ENCODE data around the gene KATNB1. TPM values are rescaled to one million over a fixed set of nuclear protein-coding genes. Genes with fewer than 3 reads are reported as not detected.

KATNB1 gene
- total and polyA plus RNA-seq, 2 of the 8 experiments (the other 6 are each of a cell fraction or from before 2014, with no cell fraction given), result 50.2 to 60.4 TPM

- TF ChIP-seq, protein P1, sequence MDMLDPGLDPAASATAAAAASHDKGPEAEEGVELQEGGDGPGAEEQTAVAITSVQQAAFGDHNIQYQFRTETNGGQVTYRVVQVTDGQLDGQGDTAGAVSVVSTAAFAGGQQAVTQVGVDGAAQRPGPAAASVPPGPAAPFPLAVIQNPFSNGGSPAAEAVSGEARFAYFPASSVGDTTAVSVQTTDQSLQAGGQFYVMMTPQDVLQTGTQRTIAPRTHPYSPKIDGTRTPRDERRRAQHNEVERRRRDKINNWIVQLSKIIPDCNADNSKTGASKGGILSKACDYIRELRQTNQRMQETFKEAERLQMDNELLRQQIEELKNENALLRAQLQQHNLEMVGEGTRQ (IDR thresholded peaks at IDR 0.05; ENCODE audit: low read length), result no peak
- TF ChIP-seq CREB1 (IDR thresholded peaks at IDR 0.05), result no peak
- no peak for TF ChIP-seq SIX5 (IDR thresholded peaks at IDR 0.05; ENCODE audit: low read depth, low read length)
- TF ChIP-seq, protein P2, sequence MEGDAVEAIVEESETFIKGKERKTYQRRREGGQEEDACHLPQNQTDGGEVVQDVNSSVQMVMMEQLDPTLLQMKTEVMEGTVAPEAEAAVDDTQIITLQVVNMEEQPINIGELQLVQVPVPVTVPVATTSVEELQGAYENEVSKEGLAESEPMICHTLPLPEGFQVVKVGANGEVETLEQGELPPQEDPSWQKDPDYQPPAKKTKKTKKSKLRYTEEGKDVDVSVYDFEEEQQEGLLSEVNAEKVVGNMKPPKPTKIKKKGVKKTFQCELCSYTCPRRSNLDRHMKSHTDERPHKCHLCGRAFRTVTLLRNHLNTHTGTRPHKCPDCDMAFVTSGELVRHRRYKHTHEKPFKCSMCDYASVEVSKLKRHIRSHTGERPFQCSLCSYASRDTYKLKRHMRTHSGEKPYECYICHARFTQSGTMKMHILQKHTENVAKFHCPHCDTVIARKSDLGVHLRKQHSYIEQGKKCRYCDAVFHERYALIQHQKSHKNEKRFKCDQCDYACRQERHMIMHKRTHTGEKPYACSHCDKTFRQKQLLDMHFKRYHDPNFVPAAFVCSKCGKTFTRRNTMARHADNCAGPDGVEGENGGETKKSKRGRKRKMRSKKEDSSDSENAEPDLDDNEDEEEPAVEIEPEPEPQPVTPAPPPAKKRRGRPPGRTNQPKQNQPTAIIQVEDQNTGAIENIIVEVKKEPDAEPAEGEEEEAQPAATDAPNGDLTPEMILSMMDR (IDR thresholded peaks at IDR 0.05; ENCODE audit: control extremely low read depth in 1 of 3, insufficient read depth in 1 of 3, low read depth in 1 of 3, low read length in 3 of 3), result no peak
- TF ChIP-seq JUND (IDR thresholded peaks at IDR 0.05; ENCODE audit: low read length), result no peak
- no peak for TF ChIP-seq EGR1 (IDR thresholded peaks at IDR 0.05; ENCODE audit: borderline replicate concordance, low read depth, low read length)
- no peak for TF ChIP-seq CBX5 (IDR thresholded peaks at IDR 0.05; ENCODE audit: low read depth, low read length)
- no peak for TF ChIP-seq JUN (IDR thresholded peaks at IDR 0.05; ENCODE audit: low read depth, low read length)
Measured at GRCh38 chr16:57756424-57757325, 21.1 kb downstream of the KATNB1 start (continued).

Data from H1 (cell line).